ENCODE measurements around the gene CAMK1G.

GRCh38 chr1:209643285-209644020, 59.9 kb downstream of the CAMK1G start:
- TF ChIP-seq, protein P1, sequence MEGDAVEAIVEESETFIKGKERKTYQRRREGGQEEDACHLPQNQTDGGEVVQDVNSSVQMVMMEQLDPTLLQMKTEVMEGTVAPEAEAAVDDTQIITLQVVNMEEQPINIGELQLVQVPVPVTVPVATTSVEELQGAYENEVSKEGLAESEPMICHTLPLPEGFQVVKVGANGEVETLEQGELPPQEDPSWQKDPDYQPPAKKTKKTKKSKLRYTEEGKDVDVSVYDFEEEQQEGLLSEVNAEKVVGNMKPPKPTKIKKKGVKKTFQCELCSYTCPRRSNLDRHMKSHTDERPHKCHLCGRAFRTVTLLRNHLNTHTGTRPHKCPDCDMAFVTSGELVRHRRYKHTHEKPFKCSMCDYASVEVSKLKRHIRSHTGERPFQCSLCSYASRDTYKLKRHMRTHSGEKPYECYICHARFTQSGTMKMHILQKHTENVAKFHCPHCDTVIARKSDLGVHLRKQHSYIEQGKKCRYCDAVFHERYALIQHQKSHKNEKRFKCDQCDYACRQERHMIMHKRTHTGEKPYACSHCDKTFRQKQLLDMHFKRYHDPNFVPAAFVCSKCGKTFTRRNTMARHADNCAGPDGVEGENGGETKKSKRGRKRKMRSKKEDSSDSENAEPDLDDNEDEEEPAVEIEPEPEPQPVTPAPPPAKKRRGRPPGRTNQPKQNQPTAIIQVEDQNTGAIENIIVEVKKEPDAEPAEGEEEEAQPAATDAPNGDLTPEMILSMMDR (conservative IDR thresholded peaks at IDR 0.05; ENCODE audit: low read depth, low read length) = no peak
- no peak for TF ChIP-seq EZH2 (IDR thresholded peaks at IDR 0.05; ENCODE audit: borderline replicate concordance, low read depth, low read length, poor library complexity, severe bottlenecking)

Measured in A673 (cell line).